Activated T-helper 2 cell treated with anti-CD3 and anti-CD28 coated beads, Interferon-gamma antibody, Interleukin-2, Interleukin-4, amounts not matched to agents 10 μg/mL and 5 μg/mL and 100 μg/mL, durations not matched to agents 14 hours and 24 hours and 36 hours (primary cell): ENCODE data around the gene STAB1. TPM values are rescaled to one million over a fixed set of nuclear protein-coding genes. Genes with fewer than 3 reads are reported as not detected.

Experiments
- DNase-seq: peaks from one replicate; pipeline ENCODE4 v3.0.0; 2021; ENCODE audit warnings: low spot score
- H3K27ac Mint-ChIP-seq: one replicate; pipeline ENCODE4 v1.8.0; 2021; ENCODE audit warnings: mixed read lengths
- H3K27me3 Mint-ChIP-seq: one replicate; pipeline ENCODE4 v1.8.0; 2021; ENCODE audit warnings: low read depth, mixed read lengths
- H3K36me3 Mint-ChIP-seq: one replicate; pipeline ENCODE4 v1.8.0; 2021; ENCODE audit warnings: low read depth, mixed read lengths
- H3K4me1 Mint-ChIP-seq: one replicate; pipeline ENCODE4 v1.8.0; 2021; ENCODE audit warnings: low read depth, mixed read lengths
- H3K4me3 Mint-ChIP-seq: one replicate; pipeline ENCODE4 v1.8.0; 2021; ENCODE audit warnings: low read depth, mild to moderate bottlenecking, moderate library complexity, mixed read lengths
- H3K9me3 Mint-ChIP-seq: one replicate; pipeline ENCODE4 v1.8.0; 2021; ENCODE audit warnings: mixed read lengths
- intact Hi-C: fragments of 100-400 bp; cut with micrococcal nuclease; formaldehyde crosslinking; loops from one replicate; pipeline ENCODE4 v1.15.1; 2023
- total RNA-seq: library from RNA; stranded (reverse); gene quantifications from 2 replicates; pipeline ENCODE4 v1.2.3, GENCODE V29; 2022

STAB1 gene
- total RNA-seq, 1 donor from 2014 or later: 0.07 TPM

DNA sequence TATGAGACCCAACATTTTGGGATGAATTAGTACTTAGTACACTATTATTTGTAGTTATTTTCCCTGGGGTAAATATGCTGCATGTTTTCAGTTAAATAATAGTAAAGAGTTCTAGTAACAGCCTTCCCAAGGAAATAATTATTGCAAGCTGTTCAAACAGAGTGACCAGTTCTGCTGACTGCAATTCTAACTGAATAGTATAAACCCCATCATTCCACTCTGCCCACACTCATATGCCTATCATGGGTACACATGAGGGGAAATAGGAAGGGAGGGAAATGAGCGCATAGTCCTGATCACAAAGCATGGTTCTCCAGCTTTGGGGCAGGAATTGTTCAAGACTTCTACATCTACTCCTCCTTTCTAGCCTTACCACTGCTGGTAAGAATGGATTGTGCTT, 59.9 kb downstream of the STAB1 start:
- Mint-ChIP-seq H3K9me3 (no peaks in the 10 kb centered on the region), H3K27me3 (no peaks in the 10 kb centered on the region), H3K4me1 (peaks cover 5% of the 10 kb centered on the region), H3K36me3 (peaks cover 55% of the 10 kb centered on the region), H3K27ac (no peak overlapping the region), H3K4me3 (no peak overlapping the region)
- no peak for DNase-seq
- intact Hi-C loops: no loop called here

DNA sequence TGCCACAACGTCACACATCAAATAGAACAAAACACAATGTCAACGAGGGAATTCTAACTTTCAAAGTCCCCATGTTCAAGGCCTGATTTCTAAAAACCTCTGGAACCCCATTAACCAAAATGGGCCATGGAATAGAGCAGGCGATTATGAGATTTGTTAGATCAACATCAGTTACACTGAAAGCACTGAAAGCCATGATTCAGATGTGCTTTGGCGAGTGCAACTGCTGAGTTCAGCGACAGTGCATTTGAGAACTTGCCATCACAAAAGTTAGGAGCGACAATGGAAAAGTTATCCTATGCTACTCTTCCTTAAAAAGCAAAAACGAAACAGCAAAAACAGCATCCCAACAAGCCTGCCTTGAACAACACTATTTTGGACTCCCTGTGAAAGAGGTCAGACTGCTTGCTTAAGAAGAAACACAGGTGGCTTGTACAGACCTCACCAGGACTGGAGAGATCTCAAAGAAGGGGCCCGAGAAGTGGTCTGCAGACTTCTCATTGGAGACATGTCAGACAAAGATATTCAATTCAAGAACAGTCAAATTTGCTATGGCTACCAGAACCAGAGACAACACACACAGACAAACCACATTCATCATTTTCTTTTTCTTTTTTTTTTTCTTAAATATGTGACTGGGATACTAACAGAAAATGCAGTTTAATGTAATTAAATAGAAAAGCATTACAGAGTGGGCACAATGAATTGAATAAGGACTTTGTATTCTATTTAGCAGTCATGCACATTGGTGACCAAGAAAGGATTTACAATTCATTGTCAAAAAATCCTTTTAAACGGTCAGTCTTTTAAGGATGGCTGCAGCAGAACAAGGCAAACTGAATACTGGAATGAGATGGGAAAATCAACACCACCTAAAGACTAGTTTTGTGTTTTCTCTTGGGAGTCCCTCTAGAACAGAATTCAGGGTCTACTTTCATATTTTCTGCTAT, 62.1 kb downstream of the STAB1 start:
- peaks cover 5% of the 10 kb centered on the region for H3K4me1 Mint-ChIP-seq
- peaks cover 55% of the 10 kb centered on the region for H3K36me3 Mint-ChIP-seq
- no peak overlapping the region for H3K4me3 Mint-ChIP-seq
- DNase-seq: no peak
- no peaks in the 10 kb centered on the region for H3K9me3 Mint-ChIP-seq
- no peaks in the 10 kb centered on the region for H3K27me3 Mint-ChIP-seq
- intact Hi-C loops: no loop called here
- no peak overlapping the region for H3K27ac Mint-ChIP-seq

DNA sequence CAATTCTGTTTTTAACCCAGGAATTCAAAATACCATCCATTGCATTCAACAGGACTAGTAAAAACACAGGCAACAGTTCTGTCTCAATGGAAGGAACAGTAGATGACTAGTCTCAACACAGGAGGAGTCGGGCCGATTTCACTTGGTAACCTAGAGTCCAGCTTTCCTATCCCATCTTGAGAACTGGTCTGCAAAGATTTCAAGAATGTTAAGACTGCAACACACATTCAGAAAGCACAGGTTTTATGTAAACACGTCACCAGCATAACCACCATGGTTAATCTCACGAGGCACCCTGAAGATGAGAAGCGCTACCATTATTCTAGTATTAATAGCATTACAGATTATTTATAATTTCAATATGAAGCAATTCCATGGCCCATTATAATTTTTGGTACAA, 63.3 kb downstream of the STAB1 start:
- H3K36me3 Mint-ChIP-seq: peaks cover 58% of the 10 kb centered on the region
- no peaks in the 10 kb centered on the region for H3K9me3 Mint-ChIP-seq
- DNase-seq: no peak
- H3K27me3 Mint-ChIP-seq: no peaks in the 10 kb centered on the region
- peaks cover 5% of the 10 kb centered on the region for H3K4me1 Mint-ChIP-seq
- H3K27ac Mint-ChIP-seq: no peak overlapping the region
- no peak overlapping the region for H3K4me3 Mint-ChIP-seq
- intact Hi-C loops: no loop called here

DNA sequence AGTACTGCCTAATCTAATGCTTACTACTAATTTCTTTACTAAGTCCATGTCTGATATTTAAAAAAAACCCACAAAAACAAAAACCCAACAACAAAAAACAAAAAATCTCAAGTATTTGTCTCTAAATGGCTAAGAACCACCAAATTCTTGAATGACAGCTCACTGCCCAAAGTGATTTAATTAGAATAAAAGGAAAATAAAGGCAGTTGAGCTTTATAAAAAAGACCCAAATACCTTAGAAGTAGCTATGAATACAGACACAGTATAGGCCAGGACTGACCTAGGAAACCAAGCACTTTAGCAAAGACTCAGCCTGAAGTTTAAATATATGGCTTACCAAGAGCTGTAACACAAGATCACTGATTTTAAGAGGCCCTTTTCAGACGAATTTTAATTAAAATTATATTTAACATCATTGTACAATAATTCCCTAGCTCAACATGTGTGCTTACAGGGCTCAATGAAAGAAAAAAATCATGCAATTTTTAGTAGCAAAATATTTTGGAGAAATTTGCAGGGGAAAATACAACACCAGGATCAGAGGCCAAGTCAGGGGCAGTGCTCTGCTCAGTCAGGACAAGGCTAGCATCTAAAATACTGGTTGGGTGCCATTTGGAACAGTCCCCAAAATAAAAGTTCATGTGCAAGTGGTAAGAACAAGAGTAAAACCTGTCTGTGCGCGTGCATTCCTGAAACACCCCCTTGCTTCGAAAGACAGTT, 66.0 kb downstream of the STAB1 start:
- intact Hi-C loops: no loop called here
- no peak for DNase-seq
- H3K4me1 Mint-ChIP-seq: no peaks in the 10 kb centered on the region
- H3K36me3 Mint-ChIP-seq: peaks cover 51% of the 10 kb centered on the region
- no peaks in the 10 kb centered on the region for H3K27me3 Mint-ChIP-seq
- H3K27ac Mint-ChIP-seq: no peak overlapping the region
- no peaks in the 10 kb centered on the region for H3K9me3 Mint-ChIP-seq
- no peak overlapping the region for H3K4me3 Mint-ChIP-seq

DNA sequence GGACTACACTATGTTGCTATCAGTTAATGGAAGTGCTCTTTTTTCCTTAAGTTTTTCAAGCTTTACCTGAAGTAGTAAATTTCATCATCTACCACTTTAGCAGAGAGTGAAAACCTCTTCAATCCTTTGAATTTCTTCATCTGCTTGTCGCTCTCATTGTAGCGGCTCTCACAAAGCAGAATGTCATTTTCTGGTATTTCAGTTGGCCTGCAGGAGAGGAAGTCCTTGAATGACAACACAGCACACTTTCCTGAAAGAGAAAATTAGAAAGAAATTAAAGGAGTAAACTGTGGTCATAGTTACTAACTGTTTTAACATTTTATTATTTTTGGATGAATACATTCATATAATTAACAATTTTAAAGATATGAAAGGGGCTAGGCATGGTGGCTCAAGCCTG, 68.8 kb downstream of the STAB1 start:
- no peak for DNase-seq
- no peaks in the 10 kb centered on the region for H3K4me1 Mint-ChIP-seq
- peaks cover 48% of the 10 kb centered on the region for H3K36me3 Mint-ChIP-seq
- no peaks in the 10 kb centered on the region for H3K9me3 Mint-ChIP-seq
- no peaks in the 10 kb centered on the region for H3K27me3 Mint-ChIP-seq
- H3K4me3 Mint-ChIP-seq: no peak overlapping the region
- intact Hi-C loops: no loop called here
- H3K27ac Mint-ChIP-seq: no peak overlapping the region

DNA sequence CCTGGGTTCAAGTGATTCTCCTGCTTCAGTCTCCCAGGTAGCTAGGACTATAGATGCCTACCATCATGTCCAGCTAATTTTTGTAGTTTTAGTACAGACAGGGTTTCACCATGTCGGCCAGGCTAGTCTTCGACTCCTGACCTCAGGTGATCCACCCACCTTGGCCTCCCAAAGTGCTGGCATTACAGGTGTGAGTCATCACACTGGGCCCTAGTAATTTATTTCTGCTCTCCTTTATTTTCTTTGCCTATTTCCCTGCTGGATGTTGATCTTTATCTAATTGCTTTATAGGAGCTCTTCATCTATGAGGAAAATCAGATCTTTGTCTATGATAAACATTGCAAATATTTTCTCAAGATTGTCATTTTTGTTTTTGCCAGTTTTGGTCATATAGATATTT, 72.9 kb downstream of the STAB1 start:
- Mint-ChIP-seq H3K27me3 (no peaks in the 10 kb centered on the region), H3K36me3 (peaks cover 34% of the 10 kb centered on the region), H3K4me3 (no peak overlapping the region), H3K9me3 (no peaks in the 10 kb centered on the region), H3K27ac (no peak overlapping the region), H3K4me1 (no peaks in the 10 kb centered on the region)
- no peak for DNase-seq
- intact Hi-C loops: no loop called here

DNA sequence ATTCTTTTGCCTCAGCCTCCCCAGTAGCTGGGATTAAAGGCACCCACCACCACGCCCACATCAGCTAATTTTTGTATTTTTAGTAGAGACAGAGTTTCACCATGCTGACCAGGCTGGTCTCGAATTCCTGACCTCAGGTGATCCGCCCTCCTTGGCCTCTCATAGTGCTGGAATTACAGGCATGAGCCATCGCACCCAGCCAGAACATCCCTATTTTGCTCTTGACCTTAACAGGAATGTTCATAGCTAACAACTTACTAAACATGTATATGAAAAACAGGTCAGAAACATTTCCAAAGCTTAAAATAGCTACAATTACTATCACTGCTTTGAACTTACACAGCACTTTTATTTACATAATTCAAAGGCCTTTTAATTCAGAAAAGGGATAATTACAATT, 74.9 kb downstream of the STAB1 start:
- no peak for DNase-seq
- H3K4me3 Mint-ChIP-seq: no peak overlapping the region

DNA sequence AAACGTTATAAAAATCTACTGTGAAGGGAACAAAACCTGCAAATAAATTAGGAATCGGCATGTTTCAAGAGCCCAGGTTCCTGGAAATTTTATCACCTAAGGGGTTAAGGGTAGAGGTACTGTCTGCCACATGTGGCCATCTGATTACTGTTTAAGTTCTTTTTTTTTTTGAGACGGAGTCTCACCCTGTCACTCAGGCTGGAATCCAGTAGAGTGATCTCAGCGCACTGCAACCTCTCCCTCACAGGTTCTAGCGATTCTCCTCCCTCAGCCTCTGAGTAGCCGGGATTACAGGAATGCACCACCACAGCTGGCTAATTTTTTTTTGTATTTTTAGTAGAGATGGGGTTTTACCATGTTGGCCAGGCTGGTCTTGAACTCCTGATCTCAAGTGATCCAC, 77.1 kb downstream of the STAB1 start:
- Mint-ChIP-seq H3K27me3 (no peaks in the 10 kb centered on the region), H3K36me3 (peaks cover 48% of the 10 kb centered on the region), H3K9me3 (no peaks in the 10 kb centered on the region), H3K4me1 (no peaks in the 10 kb centered on the region), H3K4me3 (no peak overlapping the region), H3K27ac (no peak overlapping the region)
- no peak for DNase-seq
- intact Hi-C loops: no loop called here

More for the DNA sequence above, 74.9 kb downstream of the STAB1 start:
- Mint-ChIP-seq H3K4me1 (no peaks in the 10 kb centered on the region), H3K27ac (no peak overlapping the region), H3K36me3 (peaks cover 35% of the 10 kb centered on the region), H3K27me3 (no peaks in the 10 kb centered on the region), H3K9me3 (no peaks in the 10 kb centered on the region)
- intact Hi-C loops: no loop called here

Other genes with a start within 250 kb of the STAB1 start
- 44.7 and 46.4 TPM in 2 replicates for gene PPM1M, start 249.6 kb upstream of the STAB1 start, total RNA-seq
- gene WDR82, start 216.7 kb upstream of the STAB1 start, total RNA-seq: 101 and 103 TPM in 2 replicates
- 16.6 and 16.8 TPM in 2 replicates for gene GLYCTK, start 207.5 kb upstream of the STAB1 start, total RNA-seq
- gene DNAH1, start 179.0 kb upstream of the STAB1 start, total RNA-seq: 9.8 and 11.1 TPM in 2 replicates
- 106 and 108 TPM in 2 replicates for gene BAP1, start 85.3 kb upstream of the STAB1 start, total RNA-seq
- gene PHF7, start 84.7 kb upstream of the STAB1 start, total RNA-seq: 11.5 and 12.5 TPM in 2 replicates
- gene SEMA3G, start 50.2 kb upstream of the STAB1 start, total RNA-seq: 0.30 and 0.32 TPM in 2 replicates
- 0.34 and 0.46 TPM in 2 replicates for gene TNNC1, start 41.3 kb upstream of the STAB1 start, total RNA-seq
- gene NISCH, start 39.7 kb upstream of the STAB1 start, total RNA-seq: 70.0 and 73.4 TPM in 2 replicates
- gene NT5DC2, start 38.5 kb downstream of the STAB1 start, total RNA-seq: 77.9 and 88.4 TPM in 2 replicates
- gene UQCC5, start 41.3 kb downstream of the STAB1 start, total RNA-seq: 12.5 and 16.4 TPM in 2 replicates
- 60.4 and 66.3 TPM in 2 replicates for gene PBRM1, start 190.6 kb downstream of the STAB1 start, total RNA-seq
- 226 and 235 TPM in 2 replicates for gene GNL3, start 190.7 kb downstream of the STAB1 start, total RNA-seq
- gene GLT8D1, start 210.5 kb downstream of the STAB1 start, total RNA-seq: 37.6 and 38.7 TPM in 2 replicates
- 124 and 125 TPM in 2 replicates for gene SPCS1, start 210.8 kb downstream of the STAB1 start, total RNA-seq